Astrocyte (in vitro differentiated cells and primary cell): ENCODE measurements around the gene ZNF182.
"Not testable (repeated sequence)": the region's sequence is repeated elsewhere in the genome, so short reads cannot be mapped to it uniquely, and the experiment has no call there.

ENCODE experiments used
- EZH2 ChIP-seq: IDR thresholded peaks from 2 replicates; pipeline ENCODE4 v1.6.1; 2012; ENCODE audit warnings: mild to moderate bottlenecking, low read length, inconsistent platforms; ENCODE audit not compliant: insufficient read depth
- TF ChIP-seq, protein P1 (sequence below): IDR thresholded peaks from 2 replicates; pipeline ENCODE4 v1.5.1; 2011; ENCODE audit warnings: low read depth, mild to moderate bottlenecking, inconsistent platforms, low read length, moderate library complexity; ENCODE audit not compliant: insufficient read depth

DNA sequence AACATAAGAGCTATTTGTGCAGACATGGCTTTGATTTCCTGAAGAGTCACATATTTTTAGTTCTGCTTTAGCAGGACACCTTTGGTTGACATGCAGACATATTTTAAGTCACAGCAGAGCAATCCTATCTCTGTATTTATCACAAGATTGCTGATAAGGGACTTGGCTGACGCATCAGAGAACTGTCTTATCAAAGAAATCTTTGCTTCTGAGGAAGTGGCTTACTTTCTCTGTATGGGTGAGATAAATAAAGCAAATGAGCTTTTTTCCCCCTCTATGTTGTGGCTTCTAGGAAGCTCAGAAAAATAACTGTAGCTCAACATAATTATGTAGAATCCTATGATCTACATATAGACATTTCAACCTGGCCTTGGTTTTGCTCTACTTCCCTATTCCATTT lies 16.1 kb upstream of the ZNF182 start:
- TF ChIP-seq, protein P1, sequence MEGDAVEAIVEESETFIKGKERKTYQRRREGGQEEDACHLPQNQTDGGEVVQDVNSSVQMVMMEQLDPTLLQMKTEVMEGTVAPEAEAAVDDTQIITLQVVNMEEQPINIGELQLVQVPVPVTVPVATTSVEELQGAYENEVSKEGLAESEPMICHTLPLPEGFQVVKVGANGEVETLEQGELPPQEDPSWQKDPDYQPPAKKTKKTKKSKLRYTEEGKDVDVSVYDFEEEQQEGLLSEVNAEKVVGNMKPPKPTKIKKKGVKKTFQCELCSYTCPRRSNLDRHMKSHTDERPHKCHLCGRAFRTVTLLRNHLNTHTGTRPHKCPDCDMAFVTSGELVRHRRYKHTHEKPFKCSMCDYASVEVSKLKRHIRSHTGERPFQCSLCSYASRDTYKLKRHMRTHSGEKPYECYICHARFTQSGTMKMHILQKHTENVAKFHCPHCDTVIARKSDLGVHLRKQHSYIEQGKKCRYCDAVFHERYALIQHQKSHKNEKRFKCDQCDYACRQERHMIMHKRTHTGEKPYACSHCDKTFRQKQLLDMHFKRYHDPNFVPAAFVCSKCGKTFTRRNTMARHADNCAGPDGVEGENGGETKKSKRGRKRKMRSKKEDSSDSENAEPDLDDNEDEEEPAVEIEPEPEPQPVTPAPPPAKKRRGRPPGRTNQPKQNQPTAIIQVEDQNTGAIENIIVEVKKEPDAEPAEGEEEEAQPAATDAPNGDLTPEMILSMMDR, result not testable (repeated sequence)
- not testable (repeated sequence) for TF ChIP-seq EZH2
